Tongue (tissue), 2 donors: ENCODE data around the gene TNNC2. TPM values are rescaled to one million over a fixed set of nuclear protein-coding genes. Genes with fewer than 3 reads are reported as not detected.
"Not testable (repeated sequence)": the region's sequence is repeated elsewhere in the genome, so short reads cannot be mapped to it uniquely, and the experiment has no call there.

ENCODE experiments used
- DNase-seq: peaks from one replicate; pipeline ENCODE4 v3.0.0-alpha.2; 2015
- total RNA-seq: library from RNA; depleted of rRNA; stranded (reverse); fragments of >200 nt; gene quantifications from one replicate; pipeline ENCODE4 v1.2.3, GENCODE V29; 2014

The TNNC2 gene
- total RNA-seq, 1 donor from 2014 or later: 2,441 TPM

DNA sequence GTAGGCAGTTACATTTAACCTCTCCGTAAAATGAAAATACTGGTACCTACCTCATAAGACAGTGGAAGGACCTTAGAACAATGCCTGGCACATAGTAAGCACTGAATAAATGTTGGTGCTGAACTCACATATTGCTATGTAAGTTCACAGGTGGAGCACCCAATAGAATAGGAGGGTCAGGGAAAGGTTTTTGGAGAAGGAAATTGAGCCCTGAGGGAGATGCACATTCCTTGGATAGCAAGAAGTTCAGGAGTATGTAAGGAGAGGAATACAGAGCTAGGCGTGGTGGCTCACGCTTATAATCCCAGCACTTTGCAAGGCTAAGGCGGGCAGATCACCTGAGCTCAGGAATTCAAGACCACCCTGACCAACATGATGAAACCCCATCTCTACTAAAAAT is 7.6 kb downstream of the TNNC2 start:
- no peak for DNase-seq

- DNase-seq: no peak
These were observed 8.9 kb downstream of the TNNC2 start for GRCh38 chr20:45818239-45818638.

DNA sequence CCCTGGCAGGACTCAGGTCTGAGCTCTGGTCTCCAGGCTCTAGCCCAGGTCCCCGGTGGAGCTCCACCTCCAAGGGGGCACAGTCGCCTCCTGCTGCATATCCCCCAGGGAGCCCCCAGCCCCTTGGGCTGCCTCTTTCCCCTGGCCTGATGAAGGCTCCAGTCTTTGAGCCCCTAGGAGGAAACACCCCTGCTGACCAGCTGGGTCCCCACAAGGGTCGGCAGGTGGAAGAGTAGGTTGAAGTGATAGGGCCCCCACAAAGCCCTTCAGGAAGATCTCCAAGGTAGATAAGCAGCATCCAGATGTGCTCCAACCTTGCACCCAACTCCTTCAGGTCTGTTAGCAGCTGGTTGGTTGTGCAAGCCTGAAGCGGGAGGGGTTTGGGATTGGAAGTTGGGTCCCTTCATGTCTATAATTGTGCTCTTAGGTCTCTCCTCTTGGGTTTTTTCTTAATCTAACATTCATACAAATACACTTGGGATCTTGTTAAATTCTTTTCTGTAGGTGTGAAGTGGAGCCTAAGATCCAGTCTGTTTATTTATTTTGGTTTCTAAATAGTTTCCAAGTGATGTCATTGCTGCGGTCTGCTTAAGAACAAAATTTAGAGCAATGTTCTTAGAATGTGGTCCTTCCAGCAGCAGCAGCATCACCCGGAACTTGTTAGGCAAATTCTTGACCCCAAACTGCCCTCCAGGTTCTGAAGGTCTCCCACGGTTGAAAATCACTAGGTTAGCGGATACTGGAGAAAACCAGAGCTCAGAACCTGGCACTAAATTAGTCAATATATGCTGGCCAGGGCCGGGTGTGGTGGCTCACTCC is 9.5 kb downstream of the TNNC2 start:
- DNase-seq: no peak

GRCh38 chr20:45816951-45817350 is 10.2 kb downstream of the TNNC2 start:
- no peak for DNase-seq

- DNase-seq: no peak
These were observed 12.8 kb downstream of the TNNC2 start for GRCh38 chr20:45814314-45814713.

DNA sequence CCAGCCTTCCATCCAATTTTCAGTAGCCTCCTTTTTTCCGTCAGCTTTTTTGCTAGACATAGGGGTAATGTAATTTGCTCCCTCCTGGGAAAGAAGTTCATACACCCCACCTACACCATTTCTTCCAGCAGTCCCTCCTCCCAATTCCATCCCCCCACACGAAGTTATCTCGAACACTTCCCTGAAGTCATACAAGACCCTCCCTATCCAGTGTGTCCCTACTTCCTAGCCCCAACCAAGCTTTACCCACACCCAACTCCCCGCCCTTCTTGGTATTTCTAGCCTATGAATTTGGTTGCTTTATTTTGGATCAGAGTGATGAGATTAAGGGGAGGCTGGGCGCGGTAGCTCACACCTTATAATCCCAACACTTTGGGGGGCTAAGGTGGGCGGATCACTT is 13.6 kb downstream of the TNNC2 start:
- no peak for DNase-seq

GRCh38 chr20:45813006-45813340 is 14.1 kb downstream of the TNNC2 start:
- DNase-seq: no peak

- peak; percentile 99 for DNase-seq
These were observed 14.7 kb downstream of the TNNC2 start, which contains the start of gene UBE2C for GRCh38 chr20:45812157-45813005. Gene UBE2C, plus strand, starts transcription at chr20:45812644. Its CDS starts 52 bp downstream, at chr20:45812696.

DNA sequence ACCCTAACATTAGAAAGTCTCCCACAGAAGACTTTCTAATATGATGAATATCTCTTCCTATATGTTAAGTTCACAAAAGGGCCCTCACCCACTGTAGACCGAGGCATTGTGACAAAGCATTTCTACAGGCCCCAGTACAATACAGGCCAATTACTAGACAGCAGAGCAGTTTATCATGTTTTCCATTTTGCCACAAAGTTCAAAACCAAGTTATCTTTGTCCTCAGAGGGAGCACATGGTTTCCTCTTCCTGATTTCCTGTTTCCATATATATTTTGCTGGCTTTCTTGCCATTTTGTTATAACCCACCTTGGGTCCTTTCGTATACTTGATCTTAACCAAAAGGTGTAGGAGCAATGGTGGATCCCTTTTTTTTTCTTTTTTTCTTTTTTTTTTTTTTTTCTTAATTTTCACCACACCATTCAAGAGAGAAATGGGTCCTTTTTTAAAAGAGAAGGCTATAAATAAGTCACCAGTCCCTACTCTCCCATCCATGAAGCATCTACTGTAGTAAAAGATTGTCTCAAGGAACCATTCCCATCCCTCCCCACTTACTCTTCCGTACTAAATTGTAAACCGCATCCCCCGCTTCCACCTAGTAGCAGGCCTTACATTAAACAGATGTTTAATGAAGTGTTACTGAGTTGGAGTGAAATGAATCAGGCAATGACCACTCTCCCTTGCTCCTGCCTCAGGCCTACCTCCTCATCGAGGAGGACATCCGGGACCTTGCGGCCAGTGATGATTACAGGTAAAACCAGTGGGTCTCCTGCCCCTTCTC is 16.7 kb downstream of the TNNC2 start:
- DNase-seq: no peak

DNA sequence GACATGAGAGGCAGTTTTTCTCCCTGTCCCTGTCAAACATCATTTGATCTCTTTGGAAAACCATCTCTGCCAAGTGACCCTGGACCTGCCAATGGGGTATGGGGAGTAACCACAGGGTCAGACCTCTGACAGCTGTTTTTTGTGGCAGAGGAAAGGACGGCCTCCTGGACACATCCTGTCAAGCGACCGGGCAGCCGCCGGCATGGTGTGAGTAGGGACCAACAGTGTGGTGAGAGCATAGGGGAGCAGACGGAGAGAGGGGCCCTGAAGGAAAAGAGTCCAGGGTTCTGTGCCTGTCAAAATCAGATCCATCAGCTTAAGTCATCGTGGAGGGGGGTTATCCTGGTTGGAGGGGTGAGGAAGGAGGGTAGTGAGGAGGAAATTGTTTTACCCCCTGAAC is 25.3 kb downstream of the TNNC2 start:
- DNase-seq: no peak

DNA sequence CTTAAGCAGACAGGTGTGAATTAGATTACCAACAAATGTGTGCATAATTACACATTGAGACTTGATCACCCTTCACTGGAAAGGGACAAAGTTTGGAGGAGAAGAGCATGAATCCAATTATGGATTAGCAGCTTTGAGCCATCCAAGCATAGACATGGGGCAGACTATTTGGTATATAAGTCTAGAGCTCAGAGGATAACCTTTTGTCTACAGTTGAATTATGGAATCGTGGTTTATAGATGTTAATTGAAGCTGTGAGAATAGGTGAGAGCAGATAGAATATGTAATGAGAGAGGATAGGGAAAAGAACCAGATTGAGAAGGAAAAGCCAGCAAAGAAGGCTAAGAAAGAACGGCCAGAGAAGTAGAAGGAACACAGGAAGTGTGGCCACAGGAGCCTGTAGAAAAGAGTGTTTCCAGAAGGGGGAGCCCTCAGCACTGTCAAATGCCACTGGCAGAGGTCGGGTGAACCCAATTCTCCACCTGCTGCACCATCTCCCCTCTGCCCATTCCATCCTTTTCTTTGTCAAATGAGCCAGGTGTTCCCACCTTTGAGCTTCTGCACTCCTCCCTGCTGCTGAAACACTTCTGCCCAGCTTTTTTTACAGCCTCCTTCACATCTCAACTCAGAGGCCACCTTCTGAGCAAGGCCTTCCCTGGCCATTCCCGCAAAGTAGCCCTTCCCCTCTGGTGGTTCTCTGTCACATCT is 28.0 kb downstream of the TNNC2 start:
- DNase-seq: peak; percentile 74

DNA sequence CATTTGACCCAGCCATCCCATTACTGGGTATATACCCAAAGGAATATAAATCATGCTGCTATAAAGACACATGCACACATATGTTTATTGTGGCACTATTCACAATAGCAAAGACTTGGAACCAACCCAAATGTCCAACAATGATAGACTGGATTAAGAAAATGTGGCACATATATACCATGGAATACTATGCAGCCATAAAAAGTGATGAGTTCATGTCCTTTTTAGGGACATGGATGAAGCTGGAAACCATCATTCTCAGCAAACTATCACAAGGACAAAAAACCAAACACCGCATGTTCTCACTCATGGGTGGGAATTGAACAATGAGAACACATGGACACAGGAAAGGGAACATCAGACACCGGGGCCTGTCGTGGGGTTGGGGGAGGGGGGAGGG is 29.2 kb downstream of the TNNC2 start:
- not testable (repeated sequence) for DNase-seq

- not testable (repeated sequence) for DNase-seq
These were observed 29.6 kb downstream of the TNNC2 start for GRCh38 chr20:45797510-45797909.

- peak; percentile 51 for DNase-seq
These were observed 30.6 kb downstream of the TNNC2 start for GRCh38 chr20:45796337-45797065.

- DNase-seq: no peak
These were observed 34.6 kb downstream of the TNNC2 start for GRCh38 chr20:45792317-45793118.

GRCh38 chr20:45788351-45788750 is 38.8 kb downstream of the TNNC2 start:
- no peak for DNase-seq

- no peak for DNase-seq
These were observed 43.3 kb downstream of the TNNC2 start for GRCh38 chr20:45783656-45784294.

DNA sequence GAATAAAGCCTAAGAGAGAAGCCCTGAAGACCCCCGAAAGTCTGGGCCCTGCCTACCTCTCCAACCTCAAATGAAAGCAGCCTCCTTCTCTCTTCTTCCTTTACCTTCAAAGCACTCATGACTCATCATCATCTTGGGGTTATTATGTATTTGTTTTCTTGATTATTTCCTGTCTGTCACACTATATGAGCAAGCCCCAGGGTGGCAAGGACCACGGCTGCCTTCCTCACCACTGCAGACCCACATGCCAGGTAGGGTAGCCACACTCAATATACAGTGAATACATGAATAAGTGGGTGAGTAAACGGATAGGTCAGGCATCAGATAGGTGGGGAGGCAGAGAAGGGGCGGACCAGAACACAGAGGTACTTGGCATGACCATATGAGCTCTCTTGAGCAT is 44.2 kb downstream of the TNNC2 start:
- no peak for DNase-seq

DNA sequence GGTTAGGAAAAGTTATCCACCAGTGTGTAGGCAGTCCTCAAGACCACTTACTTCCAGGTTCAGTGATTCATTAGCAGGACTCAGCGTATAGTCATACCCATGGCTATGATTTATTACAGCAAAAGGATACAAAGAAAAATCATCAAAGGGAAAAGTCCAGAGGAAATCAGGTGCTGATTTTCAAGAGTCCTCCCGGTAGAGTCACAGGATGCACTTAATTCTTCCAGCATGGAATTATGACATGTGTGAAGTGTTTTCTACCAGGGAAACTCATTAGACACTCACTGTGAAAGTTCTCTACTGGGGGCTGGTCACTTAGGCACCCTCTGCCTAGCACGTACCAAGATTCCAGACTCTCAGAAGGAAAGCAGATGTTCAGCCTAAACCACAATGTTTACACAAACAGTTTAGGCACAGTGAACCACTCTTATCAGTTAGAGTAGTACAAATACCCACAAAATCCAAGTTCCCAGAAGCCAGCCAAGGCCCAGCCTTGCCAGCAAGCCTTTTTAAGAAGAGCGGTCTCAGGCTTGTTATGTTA is 45.7 kb downstream of the TNNC2 start:
- no peak for DNase-seq

DNA sequence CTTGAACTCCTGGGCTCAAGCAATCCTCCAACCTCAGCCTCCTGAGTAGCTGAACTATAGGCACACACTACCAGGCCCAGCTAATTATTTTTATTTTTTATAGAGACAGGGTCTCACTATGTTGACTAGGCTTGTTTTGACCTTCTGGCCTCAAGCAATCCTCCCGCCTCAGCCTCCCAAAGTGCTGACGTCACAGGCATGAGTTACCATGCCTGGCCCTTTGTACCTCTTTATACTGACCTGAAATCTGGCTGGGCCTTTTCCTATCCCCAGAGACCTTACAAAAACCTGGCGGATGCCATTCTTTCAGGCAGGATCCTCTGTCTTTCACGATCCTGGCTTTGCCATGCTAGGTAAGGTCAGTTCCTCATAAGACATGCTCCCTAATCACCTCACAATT is 47.0 kb downstream of the TNNC2 start:
- DNase-seq: no peak
